OCI-LY3 (cell line): ENCODE data around the gene MAOA.

Source experiments
- EZH2phosphoT487 ChIP-seq: fragments of 200-600 bp; shearing (Covaris generic); IDR thresholded peaks from 2 replicates; pipeline ENCODE4 v1.6.1; 2018; ENCODE audit warnings: antibody characterized with exemption, mixed run types, low read depth
- TF ChIP-seq, protein P1 (sequence below): fragments of 200-600, 300-600 bp; sonication (generic); IDR thresholded peaks from 2 replicates; pipeline ENCODE4 v1.5.1; 2014; ENCODE audit warnings: antibody characterized with exemption, low read length, low read depth

- TF ChIP-seq, protein P1, sequence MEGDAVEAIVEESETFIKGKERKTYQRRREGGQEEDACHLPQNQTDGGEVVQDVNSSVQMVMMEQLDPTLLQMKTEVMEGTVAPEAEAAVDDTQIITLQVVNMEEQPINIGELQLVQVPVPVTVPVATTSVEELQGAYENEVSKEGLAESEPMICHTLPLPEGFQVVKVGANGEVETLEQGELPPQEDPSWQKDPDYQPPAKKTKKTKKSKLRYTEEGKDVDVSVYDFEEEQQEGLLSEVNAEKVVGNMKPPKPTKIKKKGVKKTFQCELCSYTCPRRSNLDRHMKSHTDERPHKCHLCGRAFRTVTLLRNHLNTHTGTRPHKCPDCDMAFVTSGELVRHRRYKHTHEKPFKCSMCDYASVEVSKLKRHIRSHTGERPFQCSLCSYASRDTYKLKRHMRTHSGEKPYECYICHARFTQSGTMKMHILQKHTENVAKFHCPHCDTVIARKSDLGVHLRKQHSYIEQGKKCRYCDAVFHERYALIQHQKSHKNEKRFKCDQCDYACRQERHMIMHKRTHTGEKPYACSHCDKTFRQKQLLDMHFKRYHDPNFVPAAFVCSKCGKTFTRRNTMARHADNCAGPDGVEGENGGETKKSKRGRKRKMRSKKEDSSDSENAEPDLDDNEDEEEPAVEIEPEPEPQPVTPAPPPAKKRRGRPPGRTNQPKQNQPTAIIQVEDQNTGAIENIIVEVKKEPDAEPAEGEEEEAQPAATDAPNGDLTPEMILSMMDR, result no peak
- TF ChIP-seq EZH2phosphoT487, result no peak
Observed at GRCh38 chrX:43717161-43717560, 61.1 kb downstream of the MAOA start.
